ENCODE results near the gene TMEM39A.

DNA sequence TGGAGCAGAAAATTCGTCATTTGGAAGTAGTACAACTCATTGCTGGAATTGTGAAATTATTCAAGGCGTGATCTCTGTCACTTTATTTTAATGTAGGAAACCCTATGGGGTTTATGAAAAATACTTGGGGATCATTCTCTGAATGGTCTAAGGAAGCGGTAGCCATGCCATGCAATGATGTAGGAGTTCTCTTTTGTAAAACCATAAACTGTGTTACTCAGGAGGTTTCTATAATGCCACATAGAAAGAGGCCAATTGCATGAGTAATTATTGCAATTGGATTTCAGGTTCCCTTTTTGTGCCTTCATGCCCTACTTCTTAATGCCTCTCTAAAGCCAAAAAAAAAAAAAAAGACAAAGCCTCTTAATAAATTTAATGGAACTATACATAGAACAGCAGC, 29.4 kb upstream of the TMEM39A start:
- TF ChIP-seq POLR2A (IDR thresholded peaks at IDR 0.05; ENCODE audit: low read depth, low read length) (no peak), POLR2AphosphoS5 (IDR thresholded peaks at IDR 0.05; ENCODE audit: low read depth, low read length) (no peak)

Data from GM12892 (cell line).